ENCODE measurements around the gene RHOBTB3.
A peak's percentile ranks its signal among the peaks of the same experiment; 100 is the strongest.

Gene RHOBTB3

DNA sequence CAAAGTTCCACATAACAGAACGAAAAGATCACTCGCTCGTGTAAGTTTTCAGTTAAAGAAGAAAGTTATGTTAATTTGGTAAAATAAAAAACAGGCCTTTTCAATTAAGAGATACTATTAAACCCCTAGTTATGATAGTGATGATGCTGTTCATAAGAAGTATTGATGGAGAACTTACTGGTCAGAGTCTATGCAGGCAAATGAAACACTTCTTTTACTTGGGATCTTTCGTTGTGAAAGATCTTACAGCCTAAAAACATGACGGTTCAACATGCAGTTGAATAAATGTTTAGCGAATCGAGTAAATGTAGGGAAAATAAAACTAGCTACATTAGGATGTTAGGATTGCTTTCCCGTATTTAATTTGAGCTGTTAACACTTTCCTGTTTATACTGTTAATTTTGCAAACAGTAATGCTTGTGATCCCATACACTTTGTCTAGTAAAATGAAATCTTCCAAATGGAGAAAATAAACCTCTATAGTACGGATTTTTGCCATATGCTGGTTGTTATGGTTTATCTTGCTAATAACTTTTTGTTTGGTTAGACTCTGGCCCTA lies 2.0 kb downstream of the RHOBTB3 start:
- CTCF ChIA-PET: interaction anchor here (0.6 to 6.0 kb wide), 4 partner anchors 8 to 86 kb away, joined by 3 to 49 read pairs (median 7); partner anchors contain the start of gene RFESD
- POLR2A ChIA-PET: interaction anchor here (0.6 to 1.6 kb wide), 3 partner anchors 10 to 84 kb away, joined by 3 to 5 read pairs (median 3); no protein-coding TSS in a partner anchor
- DNase-seq (ENCODE audit: low read depth, low spot score): no peak
- TF ChIP-seq CTCF (IDR thresholded peaks at IDR 0.05; ENCODE audit: insufficient read depth, low read length, missing control alignments): no peak
- peak overlapping the region; percentile 81 for H3K4me3 ChIP-seq (ENCODE audit: low read depth, low read length)

DNA sequence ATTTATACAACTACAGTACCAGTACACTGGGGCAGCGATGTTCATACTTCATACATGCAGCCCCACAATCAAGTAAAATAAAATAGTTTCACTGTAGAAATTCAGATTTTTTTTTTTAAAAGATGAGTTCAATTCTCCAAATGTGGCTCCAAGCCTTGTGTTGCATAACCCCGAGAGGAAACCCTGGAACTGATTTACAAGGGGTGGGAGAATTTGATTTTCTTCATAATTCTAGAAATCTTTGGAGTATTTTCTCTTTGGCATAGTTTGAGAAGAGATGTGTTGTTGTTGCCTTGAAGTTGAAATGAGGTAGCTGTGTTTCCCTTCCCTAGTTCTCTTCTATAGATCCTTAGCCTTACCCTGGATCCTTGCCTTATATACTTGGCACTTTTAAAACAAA lies 3.1 kb downstream of the RHOBTB3 start:
- POLR2A ChIA-PET: interaction anchor here (1.0 kb wide), 1 partner anchor 26 kb away, joined by 3 read pairs; no protein-coding TSS in a partner anchor
- H3K4me3 ChIP-seq (ENCODE audit: low read depth, low read length): peak overlapping the region; percentile 4; the same call in 1 of the 2 replicates
- DNase-seq (ENCODE audit: low read depth, low spot score): no peak
- no peak for TF ChIP-seq CTCF (IDR thresholded peaks at IDR 0.05; ENCODE audit: insufficient read depth, low read length, missing control alignments)
- CTCF ChIA-PET: interaction anchor here (0.7 to 6.0 kb wide), 10 partner anchors 9 to 90 kb away, joined by 3 to 49 read pairs (median 4); partner anchors contain the start of gene RFESD

GRCh38 chr5:95734906-95735305 lies 3.8 kb downstream of the RHOBTB3 start:
- POLR2A ChIA-PET: interaction anchor here (1.0 to 1.3 kb wide), 3 partner anchors 9 to 25 kb away, joined by 3 to 4 read pairs (median 3); no protein-coding TSS in a partner anchor
- CTCF ChIA-PET: interaction anchor here (0.8 to 6.0 kb wide), 11 partner anchors 9 to 91 kb away, joined by 3 to 49 read pairs (median 4); partner anchors contain the start of gene RFESD
- no peak for DNase-seq (ENCODE audit: low read depth, low spot score)
- H3K4me3 ChIP-seq (ENCODE audit: low read depth, low read length): no peak overlapping the region
- TF ChIP-seq CTCF (IDR thresholded peaks at IDR 0.05; ENCODE audit: insufficient read depth, low read length, missing control alignments): no peak

- no peak for TF ChIP-seq CTCF (IDR thresholded peaks at IDR 0.05; ENCODE audit: insufficient read depth, low read length, missing control alignments)
- ChIA-PET POLR2A (interaction anchor here (1.0 to 1.3 kb wide), 3 partner anchors 10 to 25 kb away, joined by 3 to 4 read pairs (median 3); no protein-coding TSS in a partner anchor), CTCF (interaction anchor here (1.1 to 6.0 kb wide), 10 partner anchors 10 to 91 kb away, joined by 3 to 49 read pairs (median 5); partner anchors contain the start of gene RFESD)
- DNase-seq (ENCODE audit: low read depth, low spot score): no peak
- H3K4me3 ChIP-seq (ENCODE audit: low read depth, low read length): no peak overlapping the region
These were observed 4.3 kb downstream of the RHOBTB3 start for GRCh38 chr5:95735406-95735805.

DNA sequence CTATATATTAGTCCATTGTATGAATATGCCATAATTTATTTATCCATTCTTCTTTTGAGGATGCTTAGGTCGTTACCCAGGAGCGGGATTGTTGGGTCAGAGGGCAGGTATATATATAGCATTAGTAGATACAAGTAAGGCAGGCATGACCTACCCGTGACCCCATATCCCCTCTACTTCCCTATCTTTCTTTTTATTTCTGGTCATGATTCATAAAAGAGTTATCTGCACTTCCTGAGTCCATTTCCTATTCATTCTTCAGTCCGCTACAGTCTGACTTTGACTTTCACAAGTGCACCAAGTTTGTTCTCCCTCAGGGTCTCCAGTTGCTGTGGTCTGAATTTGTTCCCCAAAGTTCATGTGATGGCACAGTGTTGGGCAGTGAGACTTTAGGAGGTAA lies 6.9 kb downstream of the RHOBTB3 start:
- no peak for TF ChIP-seq CTCF (IDR thresholded peaks at IDR 0.05; ENCODE audit: insufficient read depth, low read length, missing control alignments)
- POLR2A ChIA-PET: interaction anchor here (1.0 kb wide), 1 partner anchor 183 kb away, joined by 3 read pairs; the partner anchor contains the start of genes ARSK and SKIC3
- CTCF ChIA-PET: no interaction called here
- H3K4me3 ChIP-seq (ENCODE audit: low read depth, low read length): no peak overlapping the region
- no peak for DNase-seq (ENCODE audit: low read depth, low spot score)

- ChIA-PET POLR2A (interaction anchor here (1.0 kb wide), 2 partner anchors 8 to 184 kb away, joined by 3 read pairs; partner anchors contain the start of genes ARSK, RHOBTB3 and SKIC3), CTCF (no interaction called here)
- TF ChIP-seq CTCF (IDR thresholded peaks at IDR 0.05; ENCODE audit: insufficient read depth, low read length, missing control alignments): no peak
- DNase-seq (ENCODE audit: low read depth, low spot score): no peak
- no peak overlapping the region for H3K4me3 ChIP-seq (ENCODE audit: low read depth, low read length)
These were observed 7.7 kb downstream of the RHOBTB3 start for GRCh38 chr5:95738834-95739233.

All from AG04449 (cell line).